Kasumi-1 (cell line): ENCODE measurements around the gene ZBTB42.

ENCODE experiments used
- DNase-seq, 2 experiments: peaks; one replicate each; lab custom pipeline; 2025; lab: John Stamatoyannopoulos, UW

ZBTB42 gene

DNA sequence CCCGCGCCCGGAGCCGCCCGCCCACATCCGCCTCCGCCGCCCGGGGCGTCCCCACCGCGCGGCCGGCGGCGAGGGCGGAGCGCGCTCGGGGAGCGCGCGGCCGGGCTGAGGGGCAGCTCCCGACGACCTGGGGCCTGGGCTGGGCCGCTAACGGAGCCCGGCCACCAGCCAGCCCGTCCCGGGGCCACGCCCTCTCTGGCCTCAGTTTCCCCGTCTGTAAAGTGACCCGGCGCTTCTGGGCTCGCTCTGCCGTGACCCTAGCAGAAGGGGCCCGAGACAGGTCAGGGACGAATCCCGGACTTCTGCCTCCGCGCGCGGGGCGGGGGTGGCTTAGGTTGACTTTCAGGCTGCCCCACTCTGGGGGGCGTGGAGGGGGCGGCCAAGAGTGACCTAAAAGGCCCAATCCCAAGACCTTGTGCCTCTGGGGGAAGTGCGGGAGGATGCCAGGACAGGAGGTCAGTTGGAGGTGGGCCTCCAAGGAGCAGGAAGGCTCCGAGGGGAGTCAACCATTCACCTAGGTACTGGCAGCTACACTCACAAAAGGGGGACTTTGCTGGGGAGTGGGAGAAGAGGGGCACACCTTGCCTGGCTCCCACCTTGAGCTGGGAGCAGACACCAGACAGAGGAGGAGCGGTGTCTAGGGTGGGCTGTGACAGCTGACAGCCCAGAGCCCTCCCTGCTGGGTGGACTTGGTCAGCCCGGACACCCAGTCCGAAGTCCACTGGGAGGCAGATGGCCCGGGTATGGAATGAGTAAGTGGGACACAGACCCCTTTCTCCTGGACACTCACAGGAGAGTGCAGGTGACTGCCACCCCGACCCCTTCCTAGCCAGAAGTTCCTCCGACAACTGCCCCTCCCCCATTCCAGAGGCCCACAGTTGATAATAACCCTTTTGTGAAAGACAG lies 4.9 kb upstream of the ZBTB42 start:
- no peak for DNase-seq

DNA sequence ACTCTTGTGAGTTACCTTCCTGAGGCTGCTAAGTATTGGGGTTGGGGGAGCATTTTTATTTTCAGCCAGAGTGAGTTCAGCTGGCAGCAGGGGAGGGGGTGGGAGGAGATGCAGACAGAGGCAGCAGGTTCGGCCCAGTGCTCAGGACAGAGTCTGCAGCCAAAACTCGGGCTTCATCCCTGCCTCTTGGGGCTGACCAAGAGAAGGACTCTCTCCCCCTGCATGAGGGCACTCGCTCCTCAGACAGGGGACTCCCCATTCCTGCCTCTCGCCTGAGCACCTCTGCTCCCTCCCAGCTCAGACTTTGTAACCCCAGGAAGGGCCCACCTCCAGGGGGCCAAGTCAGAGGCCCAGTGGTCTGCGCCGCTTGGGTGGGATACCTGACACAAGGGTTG lies 4.2 kb upstream of the ZBTB42 start:
- DNase-seq, result no peak

DNA sequence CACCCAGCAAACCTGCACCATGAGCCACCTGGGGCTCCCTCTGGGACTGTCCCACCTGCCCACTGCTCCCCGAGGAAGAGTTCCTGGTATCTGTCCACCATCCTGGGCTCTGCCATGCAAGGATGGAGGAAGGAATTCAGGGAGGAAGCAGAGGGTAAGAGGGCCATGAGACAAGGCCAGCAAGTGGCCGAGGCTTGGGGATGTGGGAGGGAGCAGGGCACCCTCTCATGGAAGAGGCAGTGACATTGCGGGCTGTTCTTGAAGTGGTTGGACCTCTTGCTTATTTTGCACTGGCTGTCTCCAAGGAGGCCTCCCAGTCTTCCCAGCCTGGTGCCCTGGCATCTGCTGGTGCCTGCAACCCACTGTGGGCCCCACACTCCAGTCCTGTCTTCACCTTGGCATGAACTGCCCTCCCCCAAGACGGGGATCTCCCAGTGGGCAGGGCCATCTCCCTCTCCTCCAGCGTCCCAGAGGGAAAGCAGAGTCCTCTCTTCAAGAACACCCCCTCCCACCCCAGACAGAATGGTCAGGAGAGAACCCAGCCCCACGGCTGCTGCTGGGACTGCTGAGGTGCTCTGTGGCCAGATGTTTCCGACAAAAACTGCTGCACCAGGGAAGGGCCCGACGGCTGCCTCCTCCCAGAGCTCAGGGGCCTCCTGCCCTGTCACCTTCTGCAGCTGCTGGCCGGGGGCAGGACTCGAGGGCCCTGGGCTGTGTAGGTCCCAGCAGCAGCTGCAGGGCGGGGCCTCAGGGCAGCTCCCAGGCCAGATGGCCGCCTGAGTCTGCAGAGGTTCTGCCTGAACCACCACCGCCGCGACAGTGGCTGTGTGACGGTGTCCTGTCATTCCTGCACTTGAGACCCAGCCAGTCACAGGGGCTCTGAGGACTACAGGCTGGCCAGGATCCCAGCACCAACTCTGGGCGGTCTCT lies 3.5 kb upstream of the ZBTB42 start:
- DNase-seq, result no peak

DNA sequence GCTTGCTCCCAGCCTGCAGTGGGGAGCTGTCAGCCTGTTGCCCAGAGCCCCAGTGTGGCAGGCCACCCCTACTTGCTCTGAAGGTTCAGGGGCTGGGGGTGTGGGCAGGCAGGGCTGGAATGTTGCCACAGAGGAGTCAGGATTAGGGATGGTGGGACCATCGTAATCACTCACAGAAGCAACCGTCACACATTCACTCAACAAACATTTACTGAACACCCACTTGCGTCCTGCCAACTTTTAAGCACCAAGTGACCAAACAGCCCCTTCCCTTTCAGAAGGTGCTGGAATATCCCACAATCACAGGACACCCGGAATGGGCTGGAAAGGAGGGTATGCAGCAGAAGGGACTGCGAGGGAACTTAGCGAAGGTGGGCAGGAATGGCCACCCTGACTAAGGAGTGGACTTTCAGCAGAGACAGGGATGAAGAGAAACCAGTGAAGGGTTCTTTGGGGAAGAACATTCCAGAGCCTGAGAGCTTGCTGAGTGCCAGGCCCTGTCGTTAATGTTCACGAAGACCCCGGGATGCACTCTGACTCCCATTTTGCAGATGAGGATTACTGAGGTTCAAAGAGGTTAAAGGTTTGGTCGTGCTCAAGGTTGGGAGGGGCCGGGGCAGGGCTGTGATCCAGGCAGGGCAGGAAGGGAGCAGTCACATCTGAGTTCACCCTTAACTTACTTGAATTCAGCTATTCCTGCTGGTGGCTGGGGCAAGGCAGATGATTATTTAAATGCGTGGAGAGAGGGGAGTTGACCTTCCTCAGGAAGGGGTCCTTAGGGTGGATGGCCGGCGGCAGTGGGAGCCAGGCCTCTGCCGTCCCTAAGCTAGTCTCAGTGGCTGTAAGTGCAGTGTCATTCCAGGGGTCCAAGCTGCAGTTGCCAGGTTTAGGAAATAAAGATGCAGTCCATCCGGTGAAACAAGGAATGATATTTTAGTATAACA lies 2.3 kb upstream of the ZBTB42 start:
- DNase-seq, result no peak

DNA sequence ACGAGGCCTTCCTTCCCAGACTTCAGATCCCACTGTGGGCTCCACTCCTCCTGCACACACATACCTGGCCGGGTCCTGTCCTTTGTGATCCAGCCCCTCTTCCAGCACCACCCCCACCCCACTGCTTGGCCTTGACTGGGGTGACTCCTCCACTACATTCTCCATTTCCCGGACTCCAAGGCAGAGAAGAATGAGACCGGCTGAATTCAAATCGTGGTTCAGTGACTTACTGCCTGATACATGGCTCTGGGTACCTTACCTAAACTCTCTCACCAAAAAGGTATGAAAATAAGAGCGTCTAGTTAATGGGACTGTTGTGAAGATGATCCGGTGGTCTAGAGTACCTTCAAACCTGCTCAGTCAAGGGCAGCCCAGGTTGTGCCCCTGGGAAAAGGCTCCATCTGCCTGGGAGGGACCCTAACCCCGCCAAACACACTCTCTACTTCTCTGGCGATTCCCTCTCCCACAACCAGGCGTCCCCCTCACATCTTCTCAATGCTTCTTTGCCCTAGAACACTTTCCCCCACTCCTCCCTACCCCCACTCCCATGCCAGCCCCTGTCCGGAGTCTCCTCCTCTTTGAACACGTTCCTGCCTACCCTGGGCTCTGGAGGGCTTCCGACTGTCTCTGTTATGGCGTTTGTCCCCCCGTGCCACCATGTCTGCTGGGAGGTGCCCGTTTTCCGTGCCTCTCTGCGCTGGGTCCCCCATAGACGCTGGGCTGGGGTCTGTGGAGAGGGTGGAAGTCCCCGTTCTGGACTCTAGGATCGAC lies 1.5 kb upstream of the ZBTB42 start:
- DNase-seq, result no peak

DNA sequence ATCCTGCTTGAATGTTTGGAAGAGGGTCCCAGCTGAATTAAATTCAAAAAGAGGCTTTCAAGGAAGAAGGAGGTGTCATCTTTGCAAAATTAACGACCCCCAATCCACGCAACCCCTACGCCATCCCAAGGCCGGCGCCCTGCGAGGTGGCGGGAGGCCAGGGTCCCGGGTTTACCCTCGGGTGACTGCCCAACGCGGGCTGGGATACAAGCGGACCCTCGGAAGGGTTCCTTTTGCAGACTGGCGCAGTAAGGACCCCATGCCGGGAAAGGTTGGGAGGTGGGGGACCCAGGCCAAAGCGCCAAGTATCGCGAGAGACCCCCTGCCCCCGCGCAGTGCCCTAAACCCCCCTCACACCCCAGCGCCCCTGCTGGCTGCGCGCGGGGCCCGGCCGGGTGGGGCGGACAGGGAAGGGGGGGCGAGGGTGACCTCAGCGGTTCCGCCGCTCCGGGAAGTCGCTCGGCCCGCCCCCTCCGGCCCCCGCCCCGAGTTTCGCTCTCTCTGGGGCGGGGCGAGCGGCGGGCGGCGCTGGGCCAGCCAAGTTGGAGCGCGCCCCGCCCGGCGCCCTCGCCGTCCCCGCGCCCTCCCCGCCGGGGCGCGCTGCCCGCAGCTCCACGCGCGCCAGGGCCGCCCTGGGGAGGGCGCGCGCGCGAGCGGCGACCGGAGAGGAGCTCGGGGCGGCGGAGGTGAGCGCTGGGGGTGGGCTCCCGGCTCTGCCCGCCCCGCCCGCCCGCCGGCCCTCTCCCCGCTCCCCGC lies 708 bp upstream of the ZBTB42 start:
- peak; percentile 27 to 40 for DNase-seq

DNA sequence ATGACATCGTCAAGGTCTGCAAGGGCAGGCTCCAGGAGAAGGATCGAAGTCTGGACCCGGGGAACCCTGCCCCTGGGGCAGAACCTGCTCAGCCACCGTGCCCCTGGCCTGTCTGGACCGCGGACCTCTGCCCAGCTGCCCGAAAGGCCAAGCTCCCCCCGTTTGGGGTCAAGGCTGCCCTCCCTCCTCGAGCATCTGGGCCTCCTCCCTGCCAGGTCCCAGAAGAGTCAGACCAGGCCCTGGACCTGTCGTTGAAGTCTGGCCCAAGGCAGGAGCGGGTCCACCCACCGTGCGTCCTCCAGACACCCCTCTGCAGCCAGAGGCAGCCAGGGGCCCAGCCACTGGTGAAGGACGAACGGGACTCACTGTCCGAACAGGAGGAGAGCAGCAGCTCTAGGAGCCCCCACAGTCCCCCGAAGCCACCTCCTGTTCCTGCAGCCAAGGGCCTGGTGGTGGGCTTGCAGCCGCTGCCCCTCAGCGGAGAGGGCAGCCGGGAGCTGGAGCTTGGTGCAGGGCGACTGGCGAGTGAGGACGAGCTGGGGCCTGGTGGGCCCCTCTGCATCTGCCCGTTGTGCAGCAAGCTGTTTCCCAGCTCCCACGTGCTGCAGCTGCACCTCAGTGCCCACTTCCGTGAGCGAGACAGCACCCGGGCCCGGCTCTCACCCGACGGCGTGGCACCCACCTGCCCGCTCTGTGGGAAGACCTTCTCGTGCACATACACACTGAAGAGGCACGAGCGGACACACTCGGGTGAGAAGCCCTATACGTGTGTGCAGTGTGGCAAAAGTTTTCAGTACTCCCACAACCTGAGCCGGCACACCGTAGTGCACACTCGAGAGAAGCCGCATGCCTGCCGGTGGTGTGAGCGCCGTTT lies 856 bp downstream of the ZBTB42 start:
- no peak for DNase-seq

DNA sequence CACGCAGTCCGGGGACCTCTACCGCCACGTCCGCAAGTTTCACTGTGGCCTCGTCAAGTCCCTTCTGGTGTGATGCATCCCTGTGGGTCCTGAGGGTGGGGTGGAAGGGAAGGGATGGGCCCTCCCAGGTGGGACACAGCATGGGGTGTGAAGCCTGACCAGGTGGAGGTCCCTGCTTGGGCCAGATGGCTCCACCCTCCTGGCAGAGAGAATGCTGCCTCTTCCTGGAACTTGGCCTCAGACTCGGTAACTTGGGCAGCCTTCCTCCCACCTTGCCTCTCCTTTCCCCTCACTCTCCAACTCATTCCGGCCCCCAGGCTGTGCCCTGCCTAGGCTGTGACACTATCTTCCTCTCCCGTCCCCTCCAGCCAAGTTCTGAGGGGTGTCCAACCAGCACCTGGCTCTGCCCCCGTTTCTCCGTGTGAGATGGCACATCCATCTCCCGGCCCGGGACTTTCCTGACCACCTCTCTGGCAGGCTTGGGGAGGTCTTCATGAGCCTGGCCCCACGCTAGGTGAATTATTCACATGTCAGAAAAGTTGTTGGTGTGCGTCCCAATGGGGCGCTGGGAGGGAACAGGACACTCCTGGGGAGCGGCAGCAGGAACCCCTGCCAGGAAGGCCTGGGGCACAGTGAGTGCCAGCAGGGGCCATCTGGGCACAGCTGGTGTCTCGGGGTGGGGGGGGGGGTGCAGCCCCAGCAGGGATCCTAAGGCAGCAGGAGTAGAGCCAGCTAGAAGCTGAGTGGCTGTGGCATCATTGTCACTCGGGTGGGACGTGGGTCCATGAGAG lies 1.7 kb downstream of the ZBTB42 start:
- DNase-seq, result no peak

DNA sequence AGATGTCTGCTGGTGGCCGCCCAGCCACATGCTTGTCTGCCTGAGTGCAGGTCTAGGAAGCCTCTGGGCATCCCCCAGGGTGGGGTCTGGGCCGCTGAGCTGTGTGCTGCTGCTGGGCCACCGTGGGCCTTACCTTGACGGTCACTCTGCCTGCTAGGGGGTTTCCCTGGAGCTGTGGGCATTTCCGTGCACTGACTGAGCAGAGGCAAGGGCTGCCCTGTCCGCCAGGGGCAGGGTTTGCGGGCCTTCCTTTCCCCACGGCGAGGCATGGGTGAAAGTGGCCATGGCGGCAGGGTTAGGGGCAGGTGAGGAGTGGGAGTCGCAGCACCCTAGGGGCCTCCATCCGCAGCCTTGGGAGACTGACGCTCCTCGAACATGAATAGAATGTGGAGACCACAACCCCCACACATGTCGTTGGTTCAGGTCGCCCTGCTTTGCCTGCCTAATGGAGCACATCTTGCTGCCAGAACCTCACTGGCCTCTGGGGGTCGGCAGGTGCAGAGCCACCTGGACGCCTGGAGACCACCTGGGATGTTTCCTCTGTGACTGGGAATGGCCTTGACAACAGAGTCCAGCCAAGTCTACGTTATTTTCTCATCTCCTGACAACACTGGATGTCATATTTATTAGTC lies 2.5 kb downstream of the ZBTB42 start:
- DNase-seq, result no peak

DNA sequence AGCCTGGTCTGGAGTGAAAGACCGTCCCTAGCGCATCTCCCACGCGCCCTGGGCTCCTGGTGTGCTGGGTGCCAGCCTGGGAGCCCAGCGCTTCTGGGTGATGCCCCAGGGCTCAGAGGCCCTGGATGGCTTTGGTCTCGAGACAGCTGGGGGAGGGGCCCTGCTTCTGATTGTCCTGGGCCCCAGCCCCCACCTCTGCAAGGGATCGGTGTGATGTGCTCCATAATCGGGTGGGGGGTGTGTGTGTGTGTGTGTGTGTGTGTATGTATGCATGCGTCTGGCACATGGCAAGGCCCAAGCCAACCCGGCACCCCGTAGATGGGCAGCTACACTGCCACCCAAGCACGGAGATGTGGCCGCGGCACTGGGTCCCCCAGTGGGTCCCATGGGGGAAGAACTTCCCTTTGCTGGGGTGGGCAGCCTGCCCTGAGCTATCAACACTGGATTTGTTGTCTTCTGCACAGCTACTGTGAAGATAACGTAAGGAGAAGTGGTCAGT lies 3.1 kb downstream of the ZBTB42 start:
- DNase-seq, result no peak

DNA sequence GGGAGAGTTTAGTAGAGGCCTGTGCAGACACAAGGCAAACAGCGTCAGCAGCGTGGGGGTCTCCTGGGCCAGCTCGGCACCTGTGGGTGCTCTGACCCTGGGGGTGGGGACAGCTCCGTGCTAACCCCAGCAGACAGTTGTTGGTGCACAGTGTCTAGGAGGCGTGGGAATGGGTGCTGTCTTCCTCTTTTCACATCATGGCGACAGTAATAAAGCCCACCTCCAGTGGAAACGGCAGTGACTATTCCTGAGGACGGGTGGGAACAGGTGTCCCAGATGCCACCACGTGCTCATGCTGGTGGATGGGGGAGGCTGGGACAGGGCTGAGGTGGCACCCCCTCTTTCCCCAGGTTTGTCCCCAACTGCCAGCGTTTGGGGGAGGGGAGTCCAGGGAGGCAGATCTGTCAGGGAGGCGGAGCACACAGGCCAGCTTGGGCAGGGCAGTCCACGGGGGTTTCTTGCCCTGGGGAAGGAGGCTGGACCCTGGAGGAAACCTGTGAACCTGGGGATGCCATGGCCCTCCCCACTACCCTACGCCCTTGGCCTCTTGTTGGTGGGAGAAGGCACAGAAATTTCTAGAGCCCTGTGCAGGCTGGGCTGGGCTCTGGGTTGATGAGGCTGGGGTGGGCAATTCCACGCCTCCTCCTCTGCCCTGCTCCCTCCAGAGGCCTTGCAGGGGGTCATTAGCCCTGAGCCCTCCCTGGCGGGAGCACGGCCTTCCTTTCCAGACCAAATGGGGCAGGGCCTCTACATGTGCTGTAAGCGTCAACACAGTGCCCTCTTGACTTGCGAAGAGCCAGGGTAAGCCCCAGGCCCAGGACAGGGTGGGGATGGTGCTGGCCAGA lies 3.8 kb downstream of the ZBTB42 start:
- no peak for DNase-seq

DNA sequence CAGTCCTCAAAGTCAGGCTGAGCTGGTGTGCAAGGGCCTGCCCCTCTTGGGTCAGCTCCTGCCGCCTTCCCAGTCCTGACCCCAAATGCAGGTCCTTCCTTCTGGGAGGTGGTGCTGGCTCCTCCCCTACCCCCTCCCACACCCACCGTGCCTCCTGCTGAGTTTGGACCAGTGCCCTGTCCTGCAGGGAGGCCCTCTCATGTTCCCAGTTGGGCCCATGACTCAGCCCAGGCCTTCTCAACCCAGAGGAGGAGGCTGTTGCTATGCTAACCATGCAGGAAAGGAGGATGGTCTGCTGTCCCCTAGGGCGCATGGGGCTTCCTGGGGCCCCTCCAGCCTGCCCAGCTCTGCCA lies 4.4 kb downstream of the ZBTB42 start:
- DNase-seq, result peak in 1 of 2 experiments; percentile 27

DNA sequence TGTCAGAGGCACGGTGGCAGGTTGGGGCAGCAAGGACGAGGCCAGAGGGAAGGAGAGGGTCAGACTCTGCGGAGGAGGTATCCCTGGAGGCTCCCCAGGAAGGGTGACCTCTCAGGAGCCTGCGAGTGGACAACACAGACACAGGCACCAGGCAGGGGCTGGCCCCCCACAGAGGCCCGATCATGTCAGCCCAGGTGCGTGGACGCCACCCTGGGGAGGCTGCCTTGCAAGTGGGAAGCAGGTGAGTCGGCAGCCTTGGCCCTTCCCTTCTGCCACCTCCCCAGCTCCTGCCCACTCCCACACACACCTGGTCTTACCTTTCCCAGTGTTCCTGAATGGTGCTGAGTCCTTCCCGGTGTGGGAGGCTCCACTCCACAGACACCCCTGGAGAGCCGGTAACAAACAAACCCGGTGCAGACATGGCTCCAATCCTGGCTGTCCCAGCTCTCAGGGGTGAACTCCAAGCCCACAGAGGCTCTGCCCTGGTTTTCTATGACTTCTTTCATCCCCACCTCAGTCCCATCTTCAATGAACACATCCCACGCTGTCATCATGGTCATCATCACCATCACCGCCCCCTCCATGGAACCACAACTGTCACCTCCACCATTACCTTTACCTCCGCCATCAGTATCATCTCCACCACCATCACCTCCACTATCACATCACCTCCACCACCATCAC lies 5.2 kb downstream of the ZBTB42 start:
- DNase-seq, result no peak

DNA sequence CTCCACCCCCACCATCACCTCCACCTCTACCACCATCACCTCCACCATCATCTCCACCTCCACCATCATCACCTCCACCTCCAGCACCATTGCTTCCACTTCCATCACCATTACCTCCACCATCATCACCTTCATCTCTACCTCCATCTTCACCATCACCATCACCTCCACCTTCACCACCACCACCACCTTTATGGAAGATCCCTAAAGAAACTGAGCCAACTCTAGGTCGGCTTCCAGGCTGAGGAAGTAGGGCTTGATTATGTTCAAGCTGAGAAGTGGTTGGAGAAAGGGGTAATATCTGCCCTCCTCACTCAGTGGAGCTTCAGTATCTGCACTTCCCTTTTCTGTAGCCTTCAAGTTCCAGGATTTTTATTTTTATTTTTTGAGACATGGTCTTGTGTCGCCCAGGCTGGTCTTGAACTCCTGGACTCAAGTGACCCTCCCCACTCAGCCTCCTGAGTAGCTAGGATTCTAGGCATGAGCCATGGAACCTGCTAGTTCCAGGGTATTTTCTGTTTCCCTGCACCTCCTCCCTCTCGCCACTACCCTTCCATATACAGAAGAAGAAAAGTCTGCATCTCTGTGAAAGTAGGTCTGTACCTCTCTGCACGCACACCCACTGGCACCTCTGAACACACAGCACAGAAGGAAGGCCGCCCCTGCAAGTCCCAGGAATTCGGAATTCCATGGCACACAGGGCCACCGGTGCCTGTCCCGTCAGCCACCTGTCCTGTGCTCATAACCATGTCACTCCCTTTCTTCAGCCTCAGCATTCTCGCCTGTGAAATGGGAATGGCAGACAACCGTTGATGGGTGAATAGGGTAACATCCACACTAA lies 5.9 kb downstream of the ZBTB42 start:
- DNase-seq, result peak; percentile 19 to 55

DNA sequence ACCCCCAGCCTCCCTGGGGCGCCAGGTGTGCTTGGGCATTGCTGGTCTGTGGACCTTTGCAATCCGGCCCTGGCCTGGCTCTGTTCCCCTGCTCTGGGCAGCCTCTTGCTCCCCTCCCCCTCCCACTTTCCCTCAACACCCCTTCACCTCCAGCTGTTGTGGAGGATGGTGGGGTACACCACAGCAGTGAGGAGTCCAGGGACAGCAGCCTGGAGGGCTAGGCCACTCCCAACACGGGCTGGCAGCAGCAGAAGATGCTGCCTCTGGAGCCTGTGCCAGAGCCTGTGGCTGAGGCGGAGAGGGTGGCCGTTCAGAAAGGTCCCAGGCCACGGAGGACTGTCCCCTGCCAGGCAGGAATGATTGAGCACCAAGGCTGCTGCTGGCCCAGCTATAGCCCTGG lies 7.6 kb downstream of the ZBTB42 start:
- DNase-seq, result no peak
